CD4-positive, alpha-beta T cell (primary cell): ENCODE measurements around the gene VAMP5. TPM values are rescaled to one million over a fixed set of nuclear protein-coding genes. Genes with fewer than 3 reads are reported as not detected.
"Not testable (repeated sequence)": the region's sequence is repeated elsewhere in the genome, so short reads cannot be mapped to it uniquely, and the experiment has no call there.

ENCODE experiments used
- ATAC-seq: fragments of 200-7000 bp; cut with Tn5 transposase; one replicate; pipeline ENCODE4 v1.10.0; 2022; ENCODE audit warnings: mild to moderate bottlenecking; ENCODE audit not compliant: poor library complexity
- CTCF ChIA-PET: fragments of 350-600 bp; sonication (Branson Sonifier 250); formaldehyde crosslinking; loops from one replicate; lab custom pipeline; 2021; ENCODE audit warnings: antibody characterized with exemption, inconsistent platforms; lab: Charles Lee
- POLR2A ChIA-PET: fragments of 350-600 bp; sonication (Branson Sonifier 250); formaldehyde crosslinking; loops from one replicate; lab custom pipeline; 2021; ENCODE audit warnings: antibody characterized with exemption, inconsistent platforms; lab: Charles Lee
- DNase-seq, 14 experiments: peaks; one replicate each; pipeline ENCODE4 v3.0.0-alpha.2; 2013 to 2020; ENCODE audit warnings: mixed read lengths in 2 of 14
- H3K27ac ChIP-seq, 2 donors: one replicate each; pipeline versions ENCODE4 v1.5.1 to v1.7.0; 2013; ENCODE audit warnings: low read length in 2 of 2, low read depth in 1 of 2, mild to moderate bottlenecking in 1 of 2
- H3K27me3 ChIP-seq, 2 experiments: 1 replicate in 1 of 2; 2 replicates in 1 of 2; pipeline versions ENCODE4 v1.6.1 to v1.7.0; 2013; ENCODE audit warnings: low read length in 2 of 2, control low read depth in 1 of 2, mild to moderate bottlenecking in 1 of 2, moderate library complexity in 1 of 2; ENCODE audit not compliant: insufficient read depth in 2 of 2, control insufficient read depth in 1 of 2
- H3K36me3 ChIP-seq: one replicate; pipeline ENCODE4 v1.6.1; 2013; ENCODE audit warnings: low read length, control low read depth; ENCODE audit not compliant: insufficient read depth
- H3K4me1 ChIP-seq: one replicate; pipeline ENCODE4 v1.6.1; 2013; ENCODE audit warnings: low read length, control low read depth; ENCODE audit not compliant: insufficient read depth
- H3K4me3 ChIP-seq: one replicate; pipeline ENCODE4 v1.5.1; 2013; ENCODE audit warnings: mild to moderate bottlenecking, low read length, moderate library complexity
- H3K9me3 ChIP-seq, 2 experiments: 1 replicate in 1 of 2; 2 replicates in 1 of 2; pipeline versions ENCODE4 v1.6.1 to v1.7.0; 2013; ENCODE audit warnings: low read length in 2 of 2, mild to moderate bottlenecking in 2 of 2, control low read depth in 1 of 2, moderate library complexity in 1 of 2; ENCODE audit not compliant: control insufficient read depth in 1 of 2, insufficient read depth in 1 of 2
- H3K27ac Mint-ChIP-seq: one replicate; pipeline ENCODE4 v1.8.0; 2020; ENCODE audit warnings: mixed read lengths
- H3K27me3 Mint-ChIP-seq: one replicate; pipeline ENCODE4 v1.8.0; 2021; ENCODE audit warnings: mixed read lengths
- H3K36me3 Mint-ChIP-seq: one replicate; pipeline ENCODE4 v1.8.0; 2021; ENCODE audit warnings: low read depth, mixed read lengths
- H3K4me1 Mint-ChIP-seq: one replicate; pipeline ENCODE4 v1.8.0; 2021; ENCODE audit warnings: low read depth, mixed read lengths
- H3K4me3 Mint-ChIP-seq: one replicate; pipeline ENCODE4 v1.8.0; 2020; ENCODE audit warnings: mild to moderate bottlenecking, mixed read lengths
- H3K9me3 Mint-ChIP-seq: one replicate; pipeline ENCODE4 v1.8.0; 2020; ENCODE audit warnings: mixed read lengths
- intact Hi-C, 2 experiments: fragments of 100-400 bp; cut with DNase I in 1 of 2; cut with micrococcal nuclease in 1 of 2; formaldehyde crosslinking; loops; one replicate each; pipeline versions ENCODE4 v1.15.1 to v1.9.0; 2023 to 2025; cut with DNase I, micrococcal nuclease
- total RNA-seq, 174 experiments: library from RNA in 2 of 174; stranded (reverse) in 2 of 174; gene quantifications; one replicate each; pipeline ENCODE4 v1.2.3 and lab custom pipeline; 2021 to 2026
- TF ChIP-seq, protein P1 (sequence below): fragments of 200-600 bp; IDR thresholded peaks from one replicate; pipeline ENCODE4 v1.8.0; 2022; ENCODE audit warnings: antibody characterized with exemption, mild to moderate bottlenecking

VAMP5 gene
- total RNA-seq, 2 experiments from 2014 or later: 17.0 to 17.2 TPM

DNA sequence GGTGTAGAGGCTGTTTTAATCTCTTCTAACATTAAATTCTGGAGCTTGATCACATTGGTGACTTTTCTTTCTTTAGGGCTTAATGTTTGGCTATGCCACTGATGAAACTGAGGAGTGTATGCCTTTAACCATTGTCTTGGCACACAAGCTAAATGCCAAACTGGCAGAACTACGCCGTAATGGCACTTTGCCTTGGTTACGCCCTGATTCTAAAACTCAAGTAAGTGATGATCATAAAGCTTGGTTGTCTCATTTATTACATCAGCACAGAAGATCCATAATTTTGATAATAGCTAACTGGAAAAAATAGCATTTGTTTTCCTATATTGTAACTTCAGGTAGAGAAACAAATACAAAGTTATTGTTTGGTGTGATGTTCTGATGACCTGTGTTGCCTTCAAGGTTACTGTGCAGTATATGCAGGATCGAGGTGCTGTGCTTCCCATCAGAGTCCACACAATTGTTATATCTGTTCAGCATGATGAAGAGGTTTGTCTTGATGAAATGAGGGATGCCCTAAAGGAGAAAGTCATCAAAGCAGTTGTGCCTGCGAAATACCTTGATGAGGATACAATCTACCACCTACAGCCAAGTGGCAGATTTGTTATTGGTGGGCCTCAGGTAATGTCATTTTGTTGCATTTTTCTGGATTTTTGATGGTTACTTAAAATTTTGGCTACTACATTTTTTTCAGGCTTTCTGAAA, 42.3 kb upstream of the VAMP5 start:
- Mint-ChIP-seq H3K4me1 (peaks cover 50% of the 10 kb centered on the region), H3K9me3 (no peaks in the 10 kb centered on the region), H3K4me3 (peak overlapping the region; percentile 91), H3K27ac (peak overlapping the region; percentile 92), H3K36me3 (peaks cover 72% of the 10 kb centered on the region), H3K27me3 (no peaks in the 10 kb centered on the region)
- H3K36me3 ChIP-seq: peaks cover 48% of the 10 kb centered on the region
- H3K9me3 ChIP-seq: no peaks in the 10 kb centered on the region
- no peaks in the 10 kb centered on the region for H3K27me3 ChIP-seq
- intact Hi-C loops: loop anchor here in 1 of 2 experiments (2.0 kb wide), 1 partner anchor 19 kb away; the partner anchor contains the start of gene GGCX
- ChIA-PET CTCF (interaction anchor here (6.0 kb wide), 1 partner anchor 9 kb away, joined by 42 read pairs; no protein-coding TSS in a partner anchor), POLR2A (interaction anchor here (0.7 to 5.8 kb wide), 6 partner anchors 10 to 215 kb away, joined by 3 to 62 read pairs (median 5); partner anchors contain the start of genes C2orf68 and GGCX)
- H3K27ac ChIP-seq: no peak overlapping the region
- DNase-seq (no peak), ATAC-seq (no peak)
- H3K4me3 ChIP-seq: no peak overlapping the region
- peaks cover 29% of the 10 kb centered on the region for H3K4me1 ChIP-seq
- TF ChIP-seq, protein P1, sequence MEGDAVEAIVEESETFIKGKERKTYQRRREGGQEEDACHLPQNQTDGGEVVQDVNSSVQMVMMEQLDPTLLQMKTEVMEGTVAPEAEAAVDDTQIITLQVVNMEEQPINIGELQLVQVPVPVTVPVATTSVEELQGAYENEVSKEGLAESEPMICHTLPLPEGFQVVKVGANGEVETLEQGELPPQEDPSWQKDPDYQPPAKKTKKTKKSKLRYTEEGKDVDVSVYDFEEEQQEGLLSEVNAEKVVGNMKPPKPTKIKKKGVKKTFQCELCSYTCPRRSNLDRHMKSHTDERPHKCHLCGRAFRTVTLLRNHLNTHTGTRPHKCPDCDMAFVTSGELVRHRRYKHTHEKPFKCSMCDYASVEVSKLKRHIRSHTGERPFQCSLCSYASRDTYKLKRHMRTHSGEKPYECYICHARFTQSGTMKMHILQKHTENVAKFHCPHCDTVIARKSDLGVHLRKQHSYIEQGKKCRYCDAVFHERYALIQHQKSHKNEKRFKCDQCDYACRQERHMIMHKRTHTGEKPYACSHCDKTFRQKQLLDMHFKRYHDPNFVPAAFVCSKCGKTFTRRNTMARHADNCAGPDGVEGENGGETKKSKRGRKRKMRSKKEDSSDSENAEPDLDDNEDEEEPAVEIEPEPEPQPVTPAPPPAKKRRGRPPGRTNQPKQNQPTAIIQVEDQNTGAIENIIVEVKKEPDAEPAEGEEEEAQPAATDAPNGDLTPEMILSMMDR: no peak

DNA sequence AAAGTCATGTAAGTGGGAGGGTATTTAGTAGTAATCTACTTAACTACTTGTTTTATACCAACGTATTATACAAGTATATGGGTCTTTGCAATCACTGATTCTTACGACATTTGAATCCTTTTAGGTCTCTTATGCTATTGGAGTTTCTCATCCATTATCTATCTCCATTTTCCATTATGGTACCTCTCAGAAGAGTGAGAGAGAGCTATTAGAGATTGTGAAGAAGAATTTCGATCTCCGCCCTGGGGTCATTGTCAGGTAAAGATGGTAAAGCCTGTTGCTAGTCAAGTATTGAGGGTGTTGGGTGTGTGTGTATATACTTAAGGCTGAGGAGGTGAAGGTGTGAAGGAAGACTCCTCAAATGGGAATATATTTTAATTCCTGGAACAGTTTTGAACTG, 41.5 kb upstream of the VAMP5 start:
- H3K4me1 ChIP-seq: peaks cover 21% of the 10 kb centered on the region
- peaks cover 48% of the 10 kb centered on the region for H3K36me3 ChIP-seq
- Mint-ChIP-seq H3K4me1 (peaks cover 41% of the 10 kb centered on the region), H3K27ac (peak overlapping the region; percentile 92), H3K9me3 (no peaks in the 10 kb centered on the region), H3K27me3 (no peaks in the 10 kb centered on the region), H3K4me3 (peak overlapping the region; percentile 55), H3K36me3 (peaks cover 76% of the 10 kb centered on the region)
- H3K4me3 ChIP-seq: no peak overlapping the region
- TF ChIP-seq, protein P1: no peak
- DNase-seq (no peak), ATAC-seq (no peak)
- ChIA-PET POLR2A (interaction anchor here (1.2 to 1.4 kb wide), 2 partner anchors 8 to 124 kb away, joined by 3 read pairs; partner anchors contain the start of gene SH2D6), CTCF (interaction anchor here (6.0 kb wide), 1 partner anchor 8 kb away, joined by 42 read pairs; no protein-coding TSS in a partner anchor)
- no peak overlapping the region for H3K27ac ChIP-seq
- no peaks in the 10 kb centered on the region for H3K27me3 ChIP-seq
- intact Hi-C loops: no loop called here
- H3K9me3 ChIP-seq: no peaks in the 10 kb centered on the region

DNA sequence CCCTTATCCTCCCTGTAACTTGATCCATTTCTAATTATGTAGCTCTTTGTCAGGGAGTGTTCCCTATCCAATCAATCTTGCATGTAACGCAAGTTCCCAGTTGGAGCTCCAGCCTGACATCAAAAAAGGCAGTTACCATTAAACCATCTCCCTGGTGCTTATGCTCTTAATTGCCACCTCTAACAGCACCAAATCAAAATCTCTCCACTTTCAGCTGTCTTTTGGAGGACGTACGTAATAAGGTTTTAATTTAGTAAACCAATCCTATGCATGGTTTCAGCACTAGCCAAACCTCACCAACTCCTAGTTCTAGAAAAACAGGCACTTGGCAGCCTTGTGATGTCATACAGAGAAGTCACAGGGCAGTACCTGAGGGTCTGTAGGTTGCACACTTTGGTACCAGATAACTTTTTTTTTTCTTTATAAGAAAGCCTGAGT, 40.0 kb upstream of the VAMP5 start:
- H3K27ac ChIP-seq, ATAC-seq, H3K27ac Mint-ChIP-seq, intact Hi-C loops, H3K4me3 Mint-ChIP-seq, H3K9me3 Mint-ChIP-seq, H3K9me3 ChIP-seq, DNase-seq, H3K27me3 ChIP-seq, H3K27me3 Mint-ChIP-seq, H3K4me3 ChIP-seq: not testable (repeated sequence)
- ChIA-PET POLR2A (interaction anchor here (0.6 to 1.2 kb wide), 4 partner anchors 8 to 126 kb away, joined by 3 to 6 read pairs (median 3); partner anchors contain the start of genes C2orf68 and SH2D6), CTCF (interaction anchor here (6.0 kb wide), 1 partner anchor 6 kb away, joined by 42 read pairs; no protein-coding TSS in a partner anchor)
- Mint-ChIP-seq H3K36me3 (peaks cover 83% of the 10 kb centered on the region), H3K4me1 (peaks cover 36% of the 10 kb centered on the region)
- H3K4me1 ChIP-seq: peaks cover 15% of the 10 kb centered on the region
- peaks cover 48% of the 10 kb centered on the region for H3K36me3 ChIP-seq

DNA sequence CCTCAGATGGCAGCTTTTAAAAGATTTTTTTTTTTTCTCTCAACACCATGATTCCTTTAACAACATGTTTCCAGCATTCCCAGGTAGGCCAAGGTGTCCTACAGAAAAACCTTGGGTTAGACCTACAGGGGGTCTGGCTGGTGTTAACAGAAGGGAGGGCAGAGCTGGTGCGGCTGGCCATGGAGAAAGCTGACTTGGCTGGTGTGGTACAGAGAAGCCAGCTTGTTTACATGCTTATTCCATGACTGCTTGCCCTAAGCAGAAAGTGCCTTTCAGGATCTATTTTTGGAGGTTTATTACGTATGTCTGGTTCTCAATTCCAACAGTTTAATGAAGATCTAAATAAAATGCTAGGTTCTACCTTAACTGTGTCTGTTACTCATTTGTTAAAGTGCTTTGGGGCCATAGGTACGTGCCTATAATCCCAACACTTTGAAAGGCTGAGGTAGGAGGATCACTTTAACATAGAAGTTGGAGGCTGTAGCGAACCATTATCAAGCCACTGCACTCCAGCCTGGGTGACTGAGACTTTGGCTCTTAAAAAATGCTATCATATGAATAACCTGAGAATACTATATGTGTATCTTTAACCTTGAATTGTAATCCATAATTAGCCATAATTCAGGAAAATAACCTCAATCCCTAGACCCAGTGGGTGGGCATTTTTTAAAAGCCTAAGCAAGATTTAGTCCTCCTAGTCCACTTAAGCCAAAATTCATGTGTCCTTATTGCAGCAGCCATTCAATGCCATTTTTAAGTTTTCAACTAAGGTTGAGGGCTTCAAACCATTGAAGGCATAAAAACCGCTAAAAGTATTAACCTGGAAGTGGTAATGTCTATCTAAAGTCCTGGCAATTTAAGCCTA, 39.1 kb upstream of the VAMP5 start:
- H3K27ac Mint-ChIP-seq, H3K9me3 Mint-ChIP-seq, H3K4me3 Mint-ChIP-seq, H3K27me3 Mint-ChIP-seq, ATAC-seq, DNase-seq, CTCF ChIA-PET, H3K4me3 ChIP-seq, H3K27me3 ChIP-seq, H3K4me1 ChIP-seq, H3K27ac ChIP-seq, H3K9me3 ChIP-seq, intact Hi-C loops: not testable (repeated sequence)
- Mint-ChIP-seq H3K4me1 (peaks cover 32% of the 10 kb centered on the region), H3K36me3 (peaks cover 82% of the 10 kb centered on the region)
- POLR2A ChIA-PET: interaction anchor here (1.0 to 1.3 kb wide), 4 partner anchors 8 to 154 kb away, joined by 3 to 5 read pairs (median 4); partner anchors contain the start of gene C2orf68
- H3K36me3 ChIP-seq: peaks cover 54% of the 10 kb centered on the region
